Spleen (tissue), 11 donors: Measurements from ENCODE around the gene RPRD1A. TPM values are rescaled to one million over a fixed set of nuclear protein-coding genes. Genes with fewer than 3 reads are reported as not detected.

Experiments used
- DNase-seq: peaks from one replicate; pipeline ENCODE4 v3.0.0-alpha.2; 2020
- H3K27ac ChIP-seq, 8 donors: fragments of 200-600 bp; sonication (generic) in 7 of 8; 1 replicate in 4 of 8; 2 replicates in 4 of 8; pipeline versions ENCODE4 v1.5.0 to v1.8.0; 2016 to 2021; ENCODE audit warnings: inconsistent platforms in 4 of 8, mild to moderate bottlenecking in 4 of 8, moderate library complexity in 1 of 8
- H3K27me3 ChIP-seq, 7 donors: fragments of 200-600 bp; sonication (generic) in 6 of 7; replicated peaks in 1 of 7; 1 replicate in 4 of 7; 2 replicates in 3 of 7; pipeline versions ENCODE4 v1.5.0 to v1.8.0; 2016 to 2021; ENCODE audit warnings: inconsistent platforms in 3 of 7, mild to moderate bottlenecking in 1 of 7
- H3K36me3 ChIP-seq, 6 donors: fragments of 200-600 bp; sonication (generic) in 5 of 6; 1 replicate in 4 of 6; 2 replicates in 2 of 6; pipeline versions ENCODE4 v1.5.0 to v1.8.0; 2016 to 2021; ENCODE audit warnings: inconsistent platforms in 2 of 6
- H3K4me1 ChIP-seq, 6 donors: fragments of 200-600 bp; sonication (generic) in 5 of 6; 1 replicate in 3 of 6; 2 replicates in 3 of 6; pipeline versions ENCODE4 v1.5.0 to v1.8.0; 2016 to 2021; ENCODE audit warnings: inconsistent platforms in 3 of 6
- H3K4me3 ChIP-seq, 8 donors: fragments of 200-600 bp; sonication (generic) in 7 of 8; 1 replicate in 4 of 8; 2 replicates in 4 of 8; pipeline versions ENCODE4 v1.5.0 to v1.8.0; 2016 to 2021; ENCODE audit warnings: inconsistent platforms in 4 of 8, mild to moderate bottlenecking in 4 of 8, moderate library complexity in 2 of 8
- H3K9me3 ChIP-seq, 8 donors: fragments of 200-600 bp; sonication (generic) in 7 of 8; 1 replicate in 4 of 8; 2 replicates in 4 of 8; pipeline versions ENCODE4 v1.5.0 to v1.8.0; 2016 to 2021; ENCODE audit warnings: inconsistent platforms in 4 of 8
- POLR2A ChIP-seq, 3 donors: fragments of 450-650 bp; IDR thresholded peaks; one replicate each; pipeline ENCODE4 v1.5.1; 2017; ENCODE audit warnings: antibody characterized with exemption in 3 of 3, mild to moderate bottlenecking in 1 of 3
- POLR2AphosphoS5 ChIP-seq, 3 donors: sonication (generic); formaldehyde crosslinking; IDR thresholded peaks; one replicate each; pipeline ENCODE4 v1.5.1; 2017; ENCODE audit warnings: antibody characterized with exemption in 3 of 3
- WGBS, 5 donors: extraction: QIAGEN DNeasy Blood & Tissue Kit in 3 of 5; methylation state at CpG; one replicate each; pipeline versions ENCODE4 v1.1.5 to v1.1.7; 2013 to 2018; 5-methylcytosine and 5-hydroxymethylcytosine counted together
- intact Hi-C: fragments of 100-400 bp; cut with DNase I; formaldehyde crosslinking; loops from one replicate; pipeline ENCODE4 v1.15.0; 2023; ENCODE audit warnings: low total_unique reads
- polyA plus RNA-seq, 3 donors: library from polyadenylated mRNA; stranded (reverse); fragments of 200-250 nt; gene quantifications; one replicate each; pipeline ENCODE4 v1.2.1, GENCODE V29; 2013
- total RNA-seq, 7 donors: library from RNA; depleted of rRNA in 3 of 7; stranded (reverse); fragments of >200 nt in 3 of 7; fragmentation: NEBNext Ultra II Directional in 4 of 7; extraction: Animal tissue kit (Norgen Biotek cat#: 25700) in 4 of 7; gene quantifications; one replicate each; pipeline versions ENCODE4 v1.1.0 to v1.2.1, GENCODE V29; 2016 to 2021
- TF ChIP-seq, protein P1 (sequence below), 11 experiments: fragments of 200-600 bp in 7 of 11; fragments of 450-650 bp in 4 of 11; sonication (generic) in 4 of 11; IDR thresholded peaks in 8 of 11; conservative IDR thresholded peaks in 3 of 11; 1 replicate in 7 of 11; 2 replicates in 4 of 11; pipeline versions ENCODE4 v1.4.0 to v1.8.0; 2016 to 2021; ENCODE audit warnings: antibody characterized with exemption in 11 of 11, inconsistent platforms in 4 of 11, mild to moderate bottlenecking in 1 of 11
- donor health status: healthy with polysubstance abuse.
- donor health status: DM: no; HTN: no; CAD: no; lungs with moderate emphysema.
- donor health status: DM: no; HTN: no; CAD: no.
- donor health status: Bipolar disorder and iron deficiency.
- donor health status: healthy.
- donor health status: DM: no; HTN: no; CAD: no.
- donor health status: DM: yes; HTN: yes; CAD: no.

RPRD1A gene
- total and polyA plus RNA-seq, 10 donors: 15.8 to 69.3 (median 47.1) TPM

DNA sequence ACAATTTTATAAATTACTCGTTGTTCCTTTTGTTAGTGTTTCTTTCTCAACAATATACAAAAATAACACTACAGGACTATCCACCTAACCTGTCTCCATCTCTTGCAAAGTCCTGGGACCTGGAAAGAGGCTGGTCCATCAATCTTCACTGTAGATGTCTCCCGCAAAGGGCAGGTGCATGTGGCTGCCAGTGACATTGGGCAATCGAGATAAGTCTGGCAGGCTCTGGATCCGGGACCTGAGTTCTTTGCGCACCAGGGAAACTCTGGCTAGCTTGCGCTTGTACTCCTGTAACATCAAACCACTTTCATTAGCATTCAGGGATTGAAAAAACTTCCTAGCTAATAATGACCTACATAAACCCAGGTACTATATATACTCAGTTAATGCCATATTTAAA lies 74.3 kb downstream of the RPRD1A start:
- intact Hi-C loops: no loop called here
- no peak for DNase-seq
- Histone ChIP-seq H3K36me3 (peaks cover 0 to 50% (median 23%) of the 10 kb centered on the region in 6 donors), H3K27me3 (no peaks in the 10 kb centered on the region), H3K9me3 (no peaks in the 10 kb centered on the region), H3K4me3 (no peak overlapping the region), H3K4me1 (no peaks in the 10 kb centered on the region), H3K27ac (no peak overlapping the region)
- TF ChIP-seq POLR2AphosphoS5 (IDR thresholded peaks at IDR 0.05) (no peak), POLR2A (IDR thresholded peaks at IDR 0.05) (no peak)
- TF ChIP-seq, protein P1, sequence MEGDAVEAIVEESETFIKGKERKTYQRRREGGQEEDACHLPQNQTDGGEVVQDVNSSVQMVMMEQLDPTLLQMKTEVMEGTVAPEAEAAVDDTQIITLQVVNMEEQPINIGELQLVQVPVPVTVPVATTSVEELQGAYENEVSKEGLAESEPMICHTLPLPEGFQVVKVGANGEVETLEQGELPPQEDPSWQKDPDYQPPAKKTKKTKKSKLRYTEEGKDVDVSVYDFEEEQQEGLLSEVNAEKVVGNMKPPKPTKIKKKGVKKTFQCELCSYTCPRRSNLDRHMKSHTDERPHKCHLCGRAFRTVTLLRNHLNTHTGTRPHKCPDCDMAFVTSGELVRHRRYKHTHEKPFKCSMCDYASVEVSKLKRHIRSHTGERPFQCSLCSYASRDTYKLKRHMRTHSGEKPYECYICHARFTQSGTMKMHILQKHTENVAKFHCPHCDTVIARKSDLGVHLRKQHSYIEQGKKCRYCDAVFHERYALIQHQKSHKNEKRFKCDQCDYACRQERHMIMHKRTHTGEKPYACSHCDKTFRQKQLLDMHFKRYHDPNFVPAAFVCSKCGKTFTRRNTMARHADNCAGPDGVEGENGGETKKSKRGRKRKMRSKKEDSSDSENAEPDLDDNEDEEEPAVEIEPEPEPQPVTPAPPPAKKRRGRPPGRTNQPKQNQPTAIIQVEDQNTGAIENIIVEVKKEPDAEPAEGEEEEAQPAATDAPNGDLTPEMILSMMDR (IDR thresholded peaks at IDR 0.05 in 8 of 11, conservative IDR thresholded peaks at IDR 0.05 in 3 of 11): no peak
- 95 to 99% (median 97%) methylated on average over 6 of the region's 6 CpGs for WGBS, 5 donors

DNA sequence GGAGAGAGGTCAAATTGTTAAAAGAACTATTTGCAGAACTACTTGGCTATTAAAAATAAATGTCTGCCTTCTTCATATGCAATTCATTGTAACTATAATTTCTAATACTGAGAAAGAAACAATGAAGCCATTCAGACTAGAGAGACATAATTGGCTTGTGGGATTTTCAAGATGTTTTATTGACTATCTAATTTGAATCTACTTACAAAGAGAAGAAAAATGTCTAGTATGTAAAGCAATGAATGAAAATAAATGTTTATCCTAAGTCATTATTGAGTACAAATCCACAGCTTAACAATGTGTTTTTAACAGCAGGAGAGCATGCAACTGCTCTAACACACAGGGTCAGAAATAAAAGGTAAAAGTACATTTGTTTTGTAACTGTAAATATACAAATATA lies 75.7 kb downstream of the RPRD1A start:
- no peaks in the 10 kb centered on the region for H3K9me3 ChIP-seq
- no peaks in the 10 kb centered on the region for H3K4me1 ChIP-seq
- no peak for DNase-seq
- peaks cover 0 to 64% (median 23%) of the 10 kb centered on the region in 6 donors for H3K36me3 ChIP-seq
- intact Hi-C loops: no loop called here
- H3K27me3 ChIP-seq: no peaks in the 10 kb centered on the region
- H3K4me3 ChIP-seq: no peak overlapping the region
- no peak overlapping the region for H3K27ac ChIP-seq
- TF ChIP-seq POLR2AphosphoS5 (IDR thresholded peaks at IDR 0.05): no peak

DNA sequence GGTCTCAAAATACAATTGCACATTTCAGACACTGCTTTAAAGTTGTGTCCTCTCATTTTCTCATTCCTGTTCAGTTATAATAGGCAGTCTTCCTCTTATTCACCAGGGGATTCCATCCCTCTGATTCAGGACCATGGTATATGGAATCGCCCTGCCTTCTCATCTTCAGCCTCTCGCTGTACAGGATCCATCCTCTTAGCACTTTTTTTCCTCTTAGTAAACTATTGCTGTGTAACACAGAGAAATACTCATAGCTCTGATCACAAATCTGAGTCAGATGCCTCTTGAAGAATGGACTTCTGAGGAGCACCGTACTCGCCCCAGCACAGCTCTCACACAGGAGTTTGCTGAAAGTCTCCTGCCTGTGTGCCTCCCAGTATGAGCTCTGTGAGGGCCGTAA lies 83.5 kb downstream of the RPRD1A start:
- intact Hi-C loops: no loop called here
- H3K36me3 ChIP-seq: peaks cover 0 to 75% (median 41%) of the 10 kb centered on the region in 6 donors
- H3K4me3 ChIP-seq: no peak overlapping the region
- no peak overlapping the region for H3K27ac ChIP-seq
- no peaks in the 10 kb centered on the region for H3K9me3 ChIP-seq
- TF ChIP-seq POLR2AphosphoS5 (IDR thresholded peaks at IDR 0.05): no peak
- TF ChIP-seq, protein P1 (IDR thresholded peaks at IDR 0.05 in 8 of 11, conservative IDR thresholded peaks at IDR 0.05 in 3 of 11): no peak
- no peak for TF ChIP-seq POLR2A (IDR thresholded peaks at IDR 0.05)
- no peaks in the 10 kb centered on the region for H3K4me1 ChIP-seq
- DNase-seq: no peak
- H3K27me3 ChIP-seq: no peaks in the 10 kb centered on the region
- 95 to 98% (median 97%) methylated on average over 5 of the region's 5 CpGs for WGBS, 5 donors

DNA sequence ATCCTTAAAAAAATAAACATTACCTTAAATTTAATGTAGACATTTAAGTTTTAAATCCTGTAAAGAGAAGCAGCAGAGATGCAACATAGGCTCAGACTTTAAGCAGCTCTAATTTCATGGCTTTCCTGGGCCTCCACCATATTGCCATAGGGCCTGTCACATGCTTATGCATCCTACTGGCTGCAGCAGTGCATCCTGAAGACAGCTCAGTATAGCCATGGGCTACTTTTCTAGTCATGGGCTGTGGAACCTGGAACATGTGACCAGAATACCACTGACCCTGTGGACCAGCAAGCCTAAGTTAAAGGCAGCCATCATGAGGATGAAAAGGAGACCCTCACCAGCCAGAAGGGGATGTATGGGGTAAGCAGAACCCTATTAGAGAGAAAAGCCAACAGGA lies 84.2 kb downstream of the RPRD1A start:
- H3K4me1 ChIP-seq: no peaks in the 10 kb centered on the region
- H3K27me3 ChIP-seq: no peaks in the 10 kb centered on the region
- H3K4me3 ChIP-seq: no peak overlapping the region
- peaks cover 0 to 75% (median 45%) of the 10 kb centered on the region in 6 donors for H3K36me3 ChIP-seq
- H3K27ac ChIP-seq: no peak overlapping the region
- H3K9me3 ChIP-seq: no peaks in the 10 kb centered on the region
- intact Hi-C loops: no loop called here
- no peak for DNase-seq
- TF ChIP-seq, protein P1 (IDR thresholded peaks at IDR 0.05 in 8 of 11, conservative IDR thresholded peaks at IDR 0.05 in 3 of 11): no peak
- TF ChIP-seq POLR2A (IDR thresholded peaks at IDR 0.05): no peak
- TF ChIP-seq POLR2AphosphoS5 (IDR thresholded peaks at IDR 0.05): peak in 1 of 3 donors; percentile 34
